HCT116 (cell line): Measurements from ENCODE around the gene SLC25A45.

Source experiments
- ATF3 ChIP-seq: IDR thresholded peaks from 2 replicates; pipeline ENCODE4 v1.6.1; 2012
- CEBPB ChIP-seq: IDR thresholded peaks from 2 replicates; pipeline ENCODE4 v1.6.1; 2012; ENCODE audit warnings: low read depth
- CTCF ChIP-seq, 3 experiments: fragments of 200-600 bp in 1 of 3; sonication (generic) in 1 of 3; IDR thresholded peaks in 2 of 3; conservative IDR thresholded peaks in 1 of 3; 2 replicates each; pipeline ENCODE4 v1.5.1; 2012 to 2017; ENCODE audit warnings: low read depth in 2 of 3, low read length in 2 of 3, antibody characterized with exemption in 1 of 3, borderline replicate concordance in 1 of 3, control low read depth in 1 of 3, mild to moderate bottlenecking in 1 of 3, mixed read lengths in 1 of 3, mixed run types in 1 of 3, moderate library complexity in 1 of 3; ENCODE audit not compliant: insufficient read depth in 1 of 3
- EGR1 ChIP-seq: IDR thresholded peaks from 2 replicates; pipeline ENCODE4 v1.6.1; 2012; ENCODE audit warnings: low read depth
- ELF1 ChIP-seq: IDR thresholded peaks from 2 replicates; pipeline ENCODE4 v1.6.1; 2012; ENCODE audit warnings: low read depth, borderline replicate concordance
- EZH2 ChIP-seq: fragments of 200-600 bp; sonication (generic); IDR thresholded peaks from 2 replicates; pipeline ENCODE4 v1.6.1; 2017; ENCODE audit warnings: antibody characterized with exemption, mixed run types
- MAX ChIP-seq: IDR thresholded peaks from 2 replicates; pipeline ENCODE4 v1.6.1; 2012
- POLR2A ChIP-seq: IDR thresholded peaks from 2 replicates; pipeline ENCODE4 v1.7.0; 2011; ENCODE audit warnings: borderline replicate concordance; ENCODE audit not compliant: insufficient read depth, insufficient read length; ENCODE audit errors: extremely low read depth
- POLR2AphosphoS5 ChIP-seq: IDR thresholded peaks from 2 replicates; pipeline ENCODE4 v1.6.1; 2011; ENCODE audit warnings: mild to moderate bottlenecking, low read depth, low read length, moderate library complexity
- RAD21 ChIP-seq: IDR thresholded peaks from 2 replicates; pipeline ENCODE4 v1.6.1; 2012; ENCODE audit warnings: low read depth, mild to moderate bottlenecking
- TCF7L2 ChIP-seq: IDR thresholded peaks from 2 replicates; pipeline ENCODE4 v1.7.0; 2011; ENCODE audit warnings: borderline replicate concordance, inconsistent platforms; ENCODE audit not compliant: insufficient read depth, insufficient read length; ENCODE audit errors: extremely low read depth
- ZBTB33 ChIP-seq: IDR thresholded peaks from 2 replicates; pipeline ENCODE4 v1.6.1; 2011; ENCODE audit warnings: mild to moderate bottlenecking, low read length, moderate library complexity; ENCODE audit not compliant: insufficient replicate concordance; ENCODE audit errors: extremely low read depth

GRCh38 chr11:65423516-65424204, 41.2 kb upstream of the SLC25A45 start:
- TF ChIP-seq POLR2A (peak; percentile 63), CTCF (IDR thresholded peaks at IDR 0.05 in 2 of 3, conservative IDR thresholded peaks at IDR 0.05 in 1 of 3; ENCODE audit: borderline replicate concordance in 1 of 3, insufficient read depth in 1 of 3, low read depth in 2 of 3, low read length in 2 of 3) (no peak), MAX (no peak), EZH2 (no peak), ATF3 (no peak), RAD21 (no peak), ZBTB33 (no peak), ELF1 (no peak), POLR2AphosphoS5 (no peak; the same call in none of the 2 replicates), TCF7L2 (no peak), EGR1 (no peak), CEBPB (no peak)
